K562 (cell line): ENCODE results near the gene UTP4. TPM values are rescaled to one million over a fixed set of nuclear protein-coding genes. Genes with fewer than 3 reads are reported as not detected.

Source experiments
- ATAC-seq: fragments of 200-7000 bp; cut with Tn5 transposase; 3 replicates; pipeline ENCODE4 v1.9.1; 2020; ENCODE audit warnings: moderate library complexity
- BruUV-seq: library from RNA; stranded (reverse); fragments of 400-500 nt; replicated peaks from 2 replicates; lab custom pipeline; 2021; lab: Mats Ljungman, UMichigan
- CTCF ChIA-PET: fragments of 300-600 bp; formaldehyde crosslinking; extraction: SDS; loops from one replicate; lab custom pipeline; 2021; ENCODE audit warnings: low intra/inter-chr PET ratio; lab: Yijun Ruan, JAX
- POLR2A ChIA-PET: fragments of 300-600, 350-650 bp; sonication (Branson Sonifier 250); formaldehyde crosslinking; extraction: SDS; loops from one replicate; lab custom pipeline; 2021; ENCODE audit warnings: antibody characterized with exemption, inconsistent platforms; lab: Yijun Ruan, JAX
- DNase-seq, 4 experiments: peaks; one replicate each; pipeline versions ENCODE4 v3.0.0 to v3.0.0-alpha.2; 2011 to 2018; ENCODE audit warnings: low spot score in 3 of 4, mixed read lengths in 3 of 4; ENCODE audit errors: extremely low read depth in 1 of 4
- FAIRE-seq: peaks from 2 replicates; lab custom pipeline; 2011; peaks lifted over from hg19 to GRCh38; lab: Jason Lieb, UNC
- H2AFZ ChIP-seq: 2 replicates; pipeline ENCODE4 v1.6.0; 2011; ENCODE audit warnings: low read depth, low read length, control low read depth, inconsistent platforms
- H3K27ac ChIP-seq: fragments of 200-600 bp; 3 replicates; pipeline ENCODE4 v1.8.0; 2011; ENCODE audit warnings: low read depth, mild to moderate bottlenecking, control low read depth, inconsistent platforms, low read length, moderate library complexity, mixed read lengths; ENCODE audit errors: extremely low read depth
- H3K27me3 ChIP-seq, 2 experiments: fragments of 300-600 bp in 1 of 2; 2 replicates in 1 of 2; 3 replicates in 1 of 2; pipeline versions ENCODE4 v1.6.0 to v1.8.0; 2011; ENCODE audit warnings: inconsistent platforms in 2 of 2, low read length in 2 of 2, mild to moderate bottlenecking in 1 of 2, mixed read lengths in 1 of 2, moderate library complexity in 1 of 2; ENCODE audit not compliant: control insufficient read depth in 2 of 2, insufficient read depth in 2 of 2
- H3K36me3 ChIP-seq: fragments of 300-600 bp; 3 replicates; pipeline ENCODE4 v1.8.0; 2011; ENCODE audit warnings: mild to moderate bottlenecking, low read length, inconsistent platforms; ENCODE audit not compliant: control insufficient read depth, insufficient read depth
- H3K4me1 ChIP-seq, 2 experiments: fragments of 200-600 bp in 1 of 2; replicated peaks in 1 of 2; 2 replicates in 1 of 2; 3 replicates in 1 of 2; pipeline versions ENCODE4 v1.5.1 to v1.8.0; 2011; ENCODE audit warnings: inconsistent platforms in 2 of 2, low read length in 2 of 2, mild to moderate bottlenecking in 1 of 2, mixed read lengths in 1 of 2, moderate library complexity in 1 of 2; ENCODE audit not compliant: control insufficient read depth in 2 of 2, insufficient read depth in 2 of 2
- H3K4me2 ChIP-seq: 2 replicates; pipeline ENCODE4 v1.6.1; 2011; ENCODE audit warnings: low read length, control low read depth, inconsistent platforms, mixed read lengths; ENCODE audit not compliant: insufficient read depth
- H3K4me3 ChIP-seq: fragments of 200-600 bp; sonication (generic), shearing (Covaris generic); 2 replicates; pipeline ENCODE4 v1.5.1; 2016; ENCODE audit warnings: control low read depth, inconsistent platforms
- H3K79me2 ChIP-seq: fragments of 200-600 bp; 3 replicates; pipeline ENCODE4 v1.8.0; 2011; ENCODE audit warnings: low read length, inconsistent platforms; ENCODE audit not compliant: control insufficient read depth, insufficient read depth
- H3K9ac ChIP-seq, 2 experiments: 2 replicates each; pipeline versions ENCODE4 v1.6.0 to v1.6.1; 2011; ENCODE audit warnings: low read depth in 2 of 2, low read length in 2 of 2, control low read depth in 1 of 2, inconsistent platforms in 1 of 2, mild to moderate bottlenecking in 1 of 2, mixed read lengths in 1 of 2; ENCODE audit not compliant: insufficient read depth in 1 of 2
- H3K9me1 ChIP-seq: one replicate; pipeline ENCODE4 v1.6.0; 2011; ENCODE audit warnings: inconsistent platforms, mild to moderate bottlenecking, low read length, moderate library complexity; ENCODE audit not compliant: control insufficient read depth, insufficient read depth
- H3K9me3 ChIP-seq: replicated peaks from 2 replicates; pipeline ENCODE4 v1.5.1; 2011; ENCODE audit warnings: low read depth, low read length, inconsistent platforms; ENCODE audit not compliant: control insufficient read depth, insufficient read depth
- H4K20me1 ChIP-seq: replicated peaks from 2 replicates; pipeline ENCODE4 v1.6.1; 2011; ENCODE audit warnings: low read length, inconsistent platforms, mixed read lengths; ENCODE audit not compliant: control insufficient read depth, insufficient read depth
- HNRNPK ChIP-seq: fragments of 200-400 bp; formaldehyde crosslinking; IDR thresholded peaks from one replicate; pipeline ENCODE4 v1.6.1; 2018; ENCODE audit warnings: mild to moderate bottlenecking, low read depth, low read length; ENCODE audit not compliant: poor library complexity, severe bottlenecking
- L3MBTL2 ChIP-seq: fragments of 450-650 bp; IDR thresholded peaks from 2 replicates; pipeline ENCODE4 v1.6.1; 2016; ENCODE audit warnings: mild to moderate bottlenecking, moderate library complexity
- ZC3H11A ChIP-seq: IDR thresholded peaks from 2 replicates; pipeline ENCODE4 v1.6.1; 2012; ENCODE audit warnings: low read depth, low read length, improper control_type of control experiment
- ZNF124 ChIP-seq: sonication (generic); formaldehyde crosslinking; IDR thresholded peaks from 2 replicates; pipeline ENCODE4 v1.8.1; 2022; ENCODE audit warnings: missing genetic modification reagents
- ZNF57 ChIP-seq: fragments of 450-650 bp; formaldehyde crosslinking; IDR thresholded peaks from 2 replicates; pipeline ENCODE4 v1.4.0; 2020; ENCODE audit warnings: mild to moderate bottlenecking, moderate library complexity
- WGBS: fragments of 100-300 bp; shearing (Covaris generic); methylation state at CpG from one replicate; pipeline ENCODE4 v1.1.6; 2016; ENCODE audit warnings: low coverage, mixed read lengths; ENCODE audit not compliant: insufficient coverage; ENCODE audit errors: missing lambda C conversion rate; 5-methylcytosine and 5-hydroxymethylcytosine counted together
- in situ Hi-C: fragments of 300-500 bp; cut with MboI; formaldehyde crosslinking; loops from 4 replicates; pipeline ENCODE4 v1.15.0; 2018; ENCODE audit warnings: inconsistent platforms, mixed read lengths
- intact Hi-C: fragments of 100-400 bp; cut with micrococcal nuclease; formaldehyde crosslinking; loops from 2 replicates; pipeline ENCODE4 v1.14.2; 2022
- polyA plus RNA-seq, 8 experiments: library from polyadenylated mRNA; depleted of rRNA in 4 of 8; stranded (reverse) in 5 of 8; unstranded in 3 of 8; fragments of >200 nt; fragmentation: Nextera tagmentation in 2 of 8; fragmentation: Illumina TruSeq in 1 of 8; extraction: Ambion mirVana in 2 of 8; extraction: Trizol in 1 of 8; gene quantifications; 2 replicates each; pipeline versions ENCODE4 v1.2.1 to v1.2.3, GENCODE V29; 2011 to 2014; ENCODE audit warnings: inconsistent platforms in 1 of 8, missing spikeins in 1 of 8
- total RNA-seq, 7 experiments: library from RNA; depleted of rRNA in 6 of 7; stranded (reverse); fragments of >200 nt in 6 of 7; fragmentation: Illumina TruSeq in 2 of 7; extraction: Trizol in 2 of 7; gene quantifications; 2 replicates each; pipeline versions ENCODE4 v1.2.1 to v1.2.3, GENCODE V29; 2011 to 2021; ENCODE audit warnings: low replicate concordance in 1 of 7
- TF ChIP-seq, protein P1 (sequence below): fragments of 200-800 bp; sonication (Bioruptor generic); IDR thresholded peaks from 2 replicates; pipeline ENCODE4 v1.6.1; 2017; ENCODE audit warnings: missing genetic modification characterization, missing compliant biosample characterization
- TF ChIP-seq, protein P2 (sequence below): fragments of 450-650 bp; formaldehyde crosslinking; IDR thresholded peaks from 2 replicates; pipeline ENCODE4 v1.4.0; 2020; ENCODE audit warnings: mild to moderate bottlenecking
- TF ChIP-seq, protein P3 (sequence below): fragments of 250-450 bp; sonication (Bioruptor Pico); IDR thresholded peaks from 2 replicates; pipeline ENCODE4 v1.4.0; 2020; ENCODE audit warnings: mild to moderate bottlenecking, moderate library complexity
- TF ChIP-seq, protein P4 (sequence below), 2 experiments: fragments of 450-650 bp in 1 of 2; sonication (generic) in 1 of 2; formaldehyde crosslinking in 1 of 2; IDR thresholded peaks; 2 replicates each; pipeline versions ENCODE4 v1.7.1 to v1.9.0; 2016 to 2022; ENCODE audit warnings: inconsistent platforms in 1 of 2, mild to moderate bottlenecking in 1 of 2, missing genetic modification reagents in 1 of 2

Gene UTP4
- total and polyA plus RNA-seq, 9 of the 15 experiments (the other 6 are each of a cell fraction or from before 2014, with no cell fraction given): 46.1 to 203 (median 145) TPM

DNA sequence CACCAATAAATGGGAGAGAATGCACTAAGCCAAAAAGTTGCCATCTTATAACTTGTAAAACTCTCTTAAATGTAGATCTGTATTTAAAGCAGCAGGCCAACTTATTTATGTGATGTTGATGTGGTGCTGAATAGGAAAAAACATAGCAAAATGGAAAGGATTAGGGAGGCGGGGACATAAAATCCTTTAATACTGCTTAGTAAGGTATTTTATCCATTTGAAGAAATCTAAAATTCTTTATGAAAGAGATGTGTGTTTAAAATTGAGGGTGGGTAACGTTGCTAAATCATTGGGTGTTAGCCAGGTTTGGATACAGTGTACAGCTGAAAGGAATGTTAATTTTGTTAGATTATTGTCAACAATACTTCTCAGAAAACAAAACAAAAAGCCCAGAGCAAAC lies 68.8 kb downstream of the UTP4 start:
- intact Hi-C loops (no loop called here), in situ Hi-C loops (no loop called here)
- H3K4me2 ChIP-seq: no peak overlapping the region
- ChIA-PET POLR2A (no interaction called here), CTCF (no interaction called here)
- H3K27ac ChIP-seq: no peak overlapping the region
- no peak overlapping the region for H3K9ac ChIP-seq
- no peak overlapping the region for H2AFZ ChIP-seq
- no peaks in the 10 kb centered on the region for H3K27me3 ChIP-seq
- ATAC-seq (no peak), FAIRE-seq (no peak), DNase-seq (no peak)
- H3K36me3 ChIP-seq: no peaks in the 10 kb centered on the region
- BruUV-seq: no TSS peak
- no peaks in the 10 kb centered on the region; a peak in 1 of 5 replicates for H3K4me1 ChIP-seq
- no peak overlapping the region for H3K4me3 ChIP-seq
- WGBS: 73% methylated on average over 2 of the region's 2 CpGs
- no peaks in the 10 kb centered on the region for H4K20me1 ChIP-seq
- H3K79me2 ChIP-seq: no peaks in the 10 kb centered on the region; the same call in 2 of the 3 replicates
- no peaks in the 10 kb centered on the region for H3K9me1 ChIP-seq
- no peaks in the 10 kb centered on the region for H3K9me3 ChIP-seq
- TF ChIP-seq, protein P1, sequence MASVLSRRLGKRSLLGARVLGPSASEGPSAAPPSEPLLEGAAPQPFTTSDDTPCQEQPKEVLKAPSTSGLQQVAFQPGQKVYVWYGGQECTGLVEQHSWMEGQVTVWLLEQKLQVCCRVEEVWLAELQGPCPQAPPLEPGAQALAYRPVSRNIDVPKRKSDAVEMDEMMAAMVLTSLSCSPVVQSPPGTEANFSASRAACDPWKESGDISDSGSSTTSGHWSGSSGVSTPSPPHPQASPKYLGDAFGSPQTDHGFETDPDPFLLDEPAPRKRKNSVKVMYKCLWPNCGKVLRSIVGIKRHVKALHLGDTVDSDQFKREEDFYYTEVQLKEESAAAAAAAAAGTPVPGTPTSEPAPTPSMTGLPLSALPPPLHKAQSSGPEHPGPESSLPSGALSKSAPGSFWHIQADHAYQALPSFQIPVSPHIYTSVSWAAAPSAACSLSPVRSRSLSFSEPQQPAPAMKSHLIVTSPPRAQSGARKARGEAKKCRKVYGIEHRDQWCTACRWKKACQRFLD: no peak
- TF ChIP-seq, protein P2, sequence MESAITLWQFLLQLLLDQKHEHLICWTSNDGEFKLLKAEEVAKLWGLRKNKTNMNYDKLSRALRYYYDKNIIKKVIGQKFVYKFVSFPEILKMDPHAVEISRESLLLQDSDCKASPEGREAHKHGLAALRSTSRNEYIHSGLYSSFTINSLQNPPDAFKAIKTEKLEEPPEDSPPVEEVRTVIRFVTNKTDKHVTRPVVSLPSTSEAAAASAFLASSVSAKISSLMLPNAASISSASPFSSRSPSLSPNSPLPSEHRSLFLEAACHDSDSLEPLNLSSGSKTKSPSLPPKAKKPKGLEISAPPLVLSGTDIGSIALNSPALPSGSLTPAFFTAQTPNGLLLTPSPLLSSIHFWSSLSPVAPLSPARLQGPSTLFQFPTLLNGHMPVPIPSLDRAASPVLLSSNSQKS (CRISPR knock-in tag): no peak
- TF ChIP-seq, protein P3, sequence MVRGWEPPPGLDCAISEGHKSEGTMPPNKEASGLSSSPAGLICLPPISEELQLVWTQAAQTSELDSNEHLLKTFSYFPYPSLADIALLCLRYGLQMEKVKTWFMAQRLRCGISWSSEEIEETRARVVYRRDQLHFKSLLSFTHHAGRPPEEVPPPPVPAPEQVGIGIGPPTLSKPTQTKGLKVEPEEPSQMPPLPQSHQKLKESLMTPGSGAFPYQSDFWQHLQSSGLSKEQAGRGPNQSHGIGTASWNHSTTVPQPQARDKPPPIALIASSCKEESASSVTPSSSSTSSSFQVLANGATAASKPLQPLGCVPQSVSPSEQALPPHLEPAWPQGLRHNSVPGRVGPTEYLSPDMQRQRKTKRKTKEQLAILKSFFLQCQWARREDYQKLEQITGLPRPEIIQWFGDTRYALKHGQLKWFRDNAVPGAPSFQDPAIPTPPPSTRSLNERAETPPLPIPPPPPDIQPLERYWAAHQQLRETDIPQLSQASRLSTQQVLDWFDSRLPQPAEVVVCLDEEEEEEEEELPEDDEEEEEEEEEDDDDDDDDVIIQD (CRISPR knock-in tag): no peak
- no peak for TF ChIP-seq ZNF124 (CRISPR knock-in tag)
- no peak for TF ChIP-seq ZNF57 (CRISPR knock-in tag)
- TF ChIP-seq HNRNPK: no peak
- no peak for TF ChIP-seq L3MBTL2
- no peak for TF ChIP-seq ZC3H11A
- TF ChIP-seq, protein P4, sequence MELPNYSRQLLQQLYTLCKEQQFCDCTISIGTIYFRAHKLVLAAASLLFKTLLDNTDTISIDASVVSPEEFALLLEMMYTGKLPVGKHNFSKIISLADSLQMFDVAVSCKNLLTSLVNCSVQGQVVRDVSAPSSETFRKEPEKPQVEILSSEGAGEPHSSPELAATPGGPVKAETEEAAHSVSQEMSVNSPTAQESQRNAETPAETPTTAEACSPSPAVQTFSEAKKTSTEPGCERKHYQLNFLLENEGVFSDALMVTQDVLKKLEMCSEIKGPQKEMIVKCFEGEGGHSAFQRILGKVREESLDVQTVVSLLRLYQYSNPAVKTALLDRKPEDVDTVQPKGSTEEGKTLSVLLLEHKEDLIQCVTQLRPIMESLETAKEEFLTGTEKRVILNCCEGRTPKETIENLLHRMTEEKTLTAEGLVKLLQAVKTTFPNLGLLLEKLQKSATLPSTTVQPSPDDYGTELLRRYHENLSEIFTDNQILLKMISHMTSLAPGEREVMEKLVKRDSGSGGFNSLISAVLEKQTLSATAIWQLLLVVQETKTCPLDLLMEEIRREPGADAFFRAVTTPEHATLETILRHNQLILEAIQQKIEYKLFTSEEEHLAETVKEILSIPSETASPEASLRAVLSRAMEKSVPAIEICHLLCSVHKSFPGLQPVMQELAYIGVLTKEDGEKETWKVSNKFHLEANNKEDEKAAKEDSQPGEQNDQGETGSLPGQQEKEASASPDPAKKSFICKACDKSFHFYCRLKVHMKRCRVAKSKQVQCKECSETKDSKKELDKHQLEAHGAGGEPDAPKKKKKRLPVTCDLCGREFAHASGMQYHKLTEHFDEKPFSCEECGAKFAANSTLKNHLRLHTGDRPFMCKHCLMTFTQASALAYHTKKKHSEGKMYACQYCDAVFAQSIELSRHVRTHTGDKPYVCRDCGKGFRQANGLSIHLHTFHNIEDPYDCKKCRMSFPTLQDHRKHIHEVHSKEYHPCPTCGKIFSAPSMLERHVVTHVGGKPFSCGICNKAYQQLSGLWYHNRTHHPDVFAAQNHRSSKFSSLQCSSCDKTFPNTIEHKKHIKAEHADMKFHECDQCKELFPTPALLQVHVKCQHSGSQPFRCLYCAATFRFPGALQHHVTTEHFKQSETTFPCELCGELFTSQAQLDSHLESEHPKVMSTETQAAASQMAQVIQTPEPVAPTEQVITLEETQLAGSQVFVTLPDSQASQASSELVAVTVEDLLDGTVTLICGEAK (IDR thresholded peaks at IDR 0.05): no peak
- TF ChIP-seq, protein P4 (CRISPR knock-in tag; IDR thresholded peaks at IDR 0.05): no peak
